Heart right ventricle (tissue), 16 donors: Measurements from ENCODE around the gene KCNMB4. TPM values are rescaled to one million over a fixed set of nuclear protein-coding genes. Genes with fewer than 3 reads are reported as not detected.

Experiments
- ATAC-seq, 8 donors: fragments of 200-7000 bp; cut with Tn5 transposase; one replicate each; pipeline ENCODE4 v1.9.1; 2020; ENCODE audit warnings: mild to moderate bottlenecking in 8 of 8, moderate library complexity in 8 of 8, moderate number of reproducible peaks in 1 of 8
- DNase-seq, 2 donors: peaks; one replicate each; pipeline ENCODE4 v3.0.0-alpha.2; 2020
- H3K27ac ChIP-seq, 10 donors: fragments of 200-600 bp; sonication (generic) in 2 of 10; one replicate each; pipeline versions ENCODE4 v1.5.0 to v1.8.0; 2020 to 2022; ENCODE audit warnings: mild to moderate bottlenecking in 3 of 10
- H3K27me3 ChIP-seq, 7 donors: fragments of 200-600 bp; one replicate each; pipeline ENCODE4 v1.8.0; 2021 to 2022; ENCODE audit warnings: mild to moderate bottlenecking in 2 of 7
- H3K36me3 ChIP-seq, 9 donors: fragments of 200-600 bp; sonication (generic) in 1 of 9; one replicate each; pipeline versions ENCODE4 v1.5.0 to v1.8.0; 2020 to 2022; ENCODE audit warnings: mild to moderate bottlenecking in 2 of 9
- H3K4me1 ChIP-seq, 9 donors: fragments of 200-600 bp; sonication (generic) in 1 of 9; one replicate each; pipeline versions ENCODE4 v1.5.0 to v1.8.0; 2020 to 2022; ENCODE audit warnings: mild to moderate bottlenecking in 4 of 9
- H3K4me3 ChIP-seq, 10 donors: fragments of 200-600 bp; sonication (generic) in 2 of 10; one replicate each; pipeline versions ENCODE4 v1.5.0 to v1.8.0; 2020 to 2022; ENCODE audit warnings: mild to moderate bottlenecking in 7 of 10, moderate library complexity in 2 of 10
- H3K9me3 ChIP-seq, 11 donors: fragments of 200-600 bp in 10 of 11; sonication (generic) in 2 of 11; one replicate each; pipeline versions ENCODE4 v1.5.0 to v1.8.0; 2013 to 2022; ENCODE audit warnings: mild to moderate bottlenecking in 2 of 11, control low read depth in 1 of 11, moderate library complexity in 1 of 11
- CTCF ChIP-seq, 9 donors: fragments of 200-600 bp; sonication (generic) in 2 of 9; IDR thresholded peaks; one replicate each; pipeline versions ENCODE4 v1.5.0 to v1.8.0; 2021 to 2022; ENCODE audit warnings: antibody characterized with exemption in 9 of 9, mild to moderate bottlenecking in 5 of 9, moderate library complexity in 1 of 9
- WGBS, 2 donors: extraction: QIAGEN DNeasy Blood & Tissue Kit; methylation state at CpG; one replicate each; pipeline ENCODE4 v1.1.7; 2013; ENCODE audit warnings: inconsistent platforms in 1 of 2; 5-methylcytosine and 5-hydroxymethylcytosine counted together
- intact Hi-C, 10 donors: fragments of 100-400 bp; cut with DNase I; formaldehyde crosslinking; loops; one replicate each; pipeline versions ENCODE4 v1.11.1 to v1.14.2; 2022
- polyA plus RNA-seq, 2 donors: library from polyadenylated mRNA; stranded (reverse); fragments of 200-250 nt; gene quantifications; one replicate each; pipeline ENCODE4 v1.2.3, GENCODE V29; 2013
- total RNA-seq, 10 donors: library from RNA; stranded (reverse); fragmentation: NEBNext Ultra II Directional in 3 of 10; extraction: Animal tissue kit (Norgen Biotek cat#: 25700) in 3 of 10; gene quantifications; one replicate each; pipeline versions ENCODE4 v1.2.1 to v1.2.4, GENCODE V29; 2021 to 2023
- donor health status: Arrhythmogenic right ventricular cardiomyopathy.
- donor health status: ischemic (EF 13 %, LVEDD 7.1; RV severe dilation, severe dysfunction).
- donor health status: healthy with polysubstance abuse.
- donor health status: DM: no; HTN: yes; CAD: no.
- donor health status: DM: no; HTN: no; CAD: no.
- donor health status: ischemic (EF 25% LVEDD 6.9; RV normal size, moderate dysfunction).
- donor health status: ischemic (EF 25% LVEDD 5.7; RV mildly dilated, moderate dysfunction).
- donor health status: healthy.
- donor health status: DM: yes; HTN: yes; CAD: no.
- donor health status: Ischemic cardiomyopathy.
- donor health status: ischemic (EF 35%, LVEDD 5.7; RV mildly dilated, moderate dysfunction).
- donor health status: nonischemic (EF 11% LVEDD 7.7; RV severe dilation, severe dysfunction).
- donor health status: DM: yes; HTN: yes; CAD: no.
- donor health status: PGD.
- donor health status: ischemic (EF 29% LVEDD 5.4; RV normal size, mild dysfunction).
- donor health status: nonischemic (EF 23%, LVEDD 6.1; RV moderate dilation, normal function).

KCNMB4 gene
- total and polyA plus RNA-seq, 12 donors = 1.2 to 3.8 (median 2.0) TPM

DNA sequence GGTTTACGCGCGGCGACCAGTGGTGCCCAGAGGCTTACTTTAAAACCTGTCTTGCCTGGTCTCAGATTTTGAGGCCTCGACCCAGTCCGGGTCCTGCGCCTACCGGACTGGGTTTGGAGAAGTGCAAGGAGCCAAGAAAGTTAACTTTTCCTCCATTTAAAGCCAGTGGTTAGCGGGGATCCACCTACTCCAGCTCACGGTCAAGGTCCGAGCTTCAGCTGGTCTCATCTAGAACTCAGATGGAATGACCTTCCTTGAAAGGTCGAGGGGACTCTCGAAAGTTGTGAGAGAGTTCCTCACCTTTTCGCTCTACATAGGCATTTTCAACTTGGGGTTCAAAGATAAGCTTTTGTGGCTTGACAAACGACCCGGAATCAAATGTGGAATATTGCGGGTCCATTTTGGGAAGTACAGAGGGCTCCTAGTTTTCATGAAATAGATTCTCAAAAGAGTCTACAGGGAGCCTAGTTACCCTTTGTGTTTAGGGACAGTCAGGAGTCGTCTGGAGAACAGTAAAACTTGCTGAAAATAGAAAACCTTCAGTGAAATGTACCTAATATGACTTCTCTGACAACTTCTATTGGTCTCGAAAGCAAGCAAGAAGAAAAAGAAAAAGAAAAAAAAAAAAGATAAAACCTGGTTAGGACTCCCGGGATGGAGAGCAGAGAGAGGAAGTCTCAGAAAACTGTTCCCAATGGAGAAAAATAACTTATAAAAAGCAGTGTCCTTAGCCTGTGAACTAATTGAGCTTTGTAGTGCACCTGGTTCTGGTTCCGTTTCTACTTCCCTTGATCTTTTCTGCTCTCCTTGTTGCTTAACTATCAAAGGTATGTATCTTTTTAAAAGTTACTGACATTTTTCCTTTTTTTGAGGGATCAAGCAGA lies 1.4 kb downstream of the KCNMB4 start:
- peaks cover 7 to 39% (median 20%) of the 10 kb centered on the region in 9 donors for H3K4me1 ChIP-seq
- 6 to 9% methylated on average over 21 of the region's 21 CpGs for WGBS, 2 donors
- peaks cover 0 to 58% (median 0%) of the 10 kb centered on the region in 7 donors for H3K27me3 ChIP-seq
- intact Hi-C loops = loop anchor here in 5 of 10 donors (5.0 to 10.0 kb wide), 5 partner anchors 123 to 357 kb away; partner anchors contain the start of gene CNOT2 (in 4 of the 5)
- ATAC-seq = peak in 3 of 8 donors; percentile 3 to 38 (median 26)
- no peaks in the 10 kb centered on the region for H3K36me3 ChIP-seq
- H3K9me3 ChIP-seq = no peaks in the 10 kb centered on the region
- no peak for DNase-seq
- peak overlapping the region; percentile 56 to 89 (median 68) for H3K4me3 ChIP-seq
- no peak for TF ChIP-seq CTCF (IDR thresholded peaks at IDR 0.05)
- H3K27ac ChIP-seq = peak overlapping the region in 9 of 10 donors; percentile 2 to 60 (median 36)

DNA sequence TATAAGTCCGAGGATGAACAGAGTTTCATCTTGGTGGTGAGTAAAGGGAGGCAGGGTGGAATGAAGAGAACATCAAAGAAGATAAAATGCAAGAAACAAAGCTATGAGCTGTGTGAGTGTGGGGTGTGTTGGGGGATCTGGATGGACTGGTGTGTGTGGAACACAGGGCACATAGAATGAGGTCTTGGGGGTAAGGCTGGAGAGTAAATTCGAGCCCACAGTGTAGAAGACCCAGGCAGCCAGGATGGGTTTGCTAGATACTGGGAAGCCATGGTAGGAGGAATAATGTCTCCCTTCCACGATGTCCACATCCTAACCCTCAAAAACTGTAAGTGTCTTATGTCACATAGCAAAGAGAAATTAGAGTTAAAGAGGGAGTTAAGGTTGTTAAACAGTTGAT lies 6.8 kb downstream of the KCNMB4 start:
- TF ChIP-seq CTCF (IDR thresholded peaks at IDR 0.05) = no peak
- 93 to 96% methylated on average over 3 of the region's 3 CpGs for WGBS, 2 donors
- ATAC-seq = no peak

GRCh38 chr12:70379846-70380245 lies 13.8 kb downstream of the KCNMB4 start:
- peaks cover 0 to 18% (median 4%) of the 10 kb centered on the region in 11 donors for H3K9me3 ChIP-seq
- H3K4me1 ChIP-seq = no peaks in the 10 kb centered on the region
- no peak for TF ChIP-seq CTCF (IDR thresholded peaks at IDR 0.05)
- H3K36me3 ChIP-seq = no peaks in the 10 kb centered on the region
- intact Hi-C loops = no loop called here
- no peak for DNase-seq
- H3K4me3 ChIP-seq = no peak overlapping the region
- 87 to 88% methylated on average over 1 of the region's 1 CpG for WGBS, 2 donors
- no peak for ATAC-seq
- no peak overlapping the region for H3K27ac ChIP-seq
- H3K27me3 ChIP-seq = no peaks in the 10 kb centered on the region

More for the DNA sequence above, 6.8 kb downstream of the KCNMB4 start:
- Histone ChIP-seq H3K4me3 (no peak overlapping the region), H3K4me1 (peaks cover 0 to 16% (median 2%) of the 10 kb centered on the region in 9 donors), H3K27ac (no peak overlapping the region), H3K9me3 (peaks cover 0 to 3% (median 0%) of the 10 kb centered on the region in 11 donors), H3K36me3 (no peaks in the 10 kb centered on the region), H3K27me3 (peaks cover 0 to 7% (median 0%) of the 10 kb centered on the region in 7 donors)
- intact Hi-C loops = no loop called here
- no peak for DNase-seq

DNA sequence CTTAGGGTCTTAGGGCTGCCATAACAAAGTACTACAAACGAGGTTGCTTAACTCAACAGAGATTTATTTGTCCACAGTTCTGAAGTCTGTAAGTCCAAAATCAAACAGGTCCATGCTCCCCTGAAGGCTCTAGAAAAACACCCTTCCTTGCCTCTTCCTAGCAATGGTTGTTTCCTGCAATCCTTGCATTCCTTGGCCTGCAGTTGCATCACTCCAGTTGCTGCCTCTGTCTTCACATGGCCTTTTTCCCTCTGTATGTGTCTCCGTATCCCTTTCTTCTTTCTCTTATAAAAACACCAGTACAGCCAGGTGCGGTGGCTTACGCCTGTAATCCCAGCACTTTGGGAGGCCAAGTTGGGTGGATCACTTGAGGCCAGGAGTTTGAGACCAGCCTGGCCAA lies 17.4 kb downstream of the KCNMB4 start:
- 95 to 96% methylated on average over 4 of the region's 4 CpGs for WGBS, 2 donors
- DNase-seq (no peak), ATAC-seq (no peak)
- Histone ChIP-seq H3K4me3 (no peak overlapping the region), H3K4me1 (peaks cover 0 to 5% (median 0%) of the 10 kb centered on the region in 9 donors), H3K27me3 (no peaks in the 10 kb centered on the region), H3K27ac (no peak overlapping the region), H3K36me3 (no peaks in the 10 kb centered on the region), H3K9me3 (peaks cover 0 to 14% (median 4%) of the 10 kb centered on the region in 11 donors)
- intact Hi-C loops = no loop called here
- no peak for TF ChIP-seq CTCF (IDR thresholded peaks at IDR 0.05)
